Neural crest cell (in vitro differentiated cells): ENCODE measurements around the gene MCUB. TPM values are rescaled to one million over a fixed set of nuclear protein-coding genes. Genes with fewer than 3 reads are reported as not detected.
"Not testable (repeated sequence)": the region's sequence is repeated elsewhere in the genome, so short reads cannot be mapped to it uniquely, and the experiment has no call there.

Experiments
- DNase-seq: peaks from one replicate; pipeline ENCODE4 v3.0.0; 2021; ENCODE audit warnings: low read depth, mixed read lengths, low spot score
- H3K27ac Mint-ChIP-seq: one replicate; pipeline ENCODE4 v1.8.0; 2021; ENCODE audit warnings: mild to moderate bottlenecking, mixed read lengths; ENCODE audit not compliant: unreplicated experiment
- H3K27me3 Mint-ChIP-seq: 2 replicates; pipeline ENCODE4 v1.8.0; 2021; ENCODE audit warnings: low read depth, mild to moderate bottlenecking, mixed read lengths
- H3K36me3 Mint-ChIP-seq: 2 replicates; pipeline ENCODE4 v1.8.0; 2021; ENCODE audit warnings: low read depth, mild to moderate bottlenecking, mixed read lengths
- H3K4me1 Mint-ChIP-seq: 2 replicates; pipeline ENCODE4 v1.8.0; 2021; ENCODE audit warnings: mixed read lengths
- H3K4me3 Mint-ChIP-seq: one replicate; pipeline ENCODE4 v1.8.0; 2021; ENCODE audit warnings: mild to moderate bottlenecking, mixed read lengths
- H3K9me3 Mint-ChIP-seq: 2 replicates; pipeline ENCODE4 v1.8.0; 2021; ENCODE audit warnings: mixed read lengths
- CTCF ChIP-seq: fragments of 200-600 bp; sonication (generic); conservative IDR thresholded peaks from 2 replicates; pipeline ENCODE4 v1.5.0; 2021; ENCODE audit warnings: antibody characterized with exemption, mild to moderate bottlenecking
- total RNA-seq: library from RNA; stranded (reverse); gene quantifications from 2 replicates; pipeline ENCODE4 v1.2.1, GENCODE V29; 2021

MCUB gene
- total RNA-seq, 1 donor from 2014 or later: 15.9 TPM

GRCh38 chr4:109574443-109574850 is 14.4 kb downstream of the MCUB start:
- DNase-seq: no peak
- no peak overlapping the region for H3K27ac Mint-ChIP-seq
- H3K9me3 Mint-ChIP-seq: peaks cover 3% of the 10 kb centered on the region
- TF ChIP-seq CTCF: no peak
- no peak overlapping the region for H3K4me3 Mint-ChIP-seq
- H3K4me1 Mint-ChIP-seq: peaks cover 10% of the 10 kb centered on the region
- peaks cover 12% of the 10 kb centered on the region for H3K36me3 Mint-ChIP-seq
- H3K27me3 Mint-ChIP-seq: no peaks in the 10 kb centered on the region

GRCh38 chr4:109574931-109575804 is 15.1 kb downstream of the MCUB start:
- H3K4me3 Mint-ChIP-seq: no peak overlapping the region
- DNase-seq: no peak
- peaks cover 13% of the 10 kb centered on the region for H3K36me3 Mint-ChIP-seq
- H3K27ac Mint-ChIP-seq: no peak overlapping the region
- no peaks in the 10 kb centered on the region for H3K27me3 Mint-ChIP-seq
- H3K9me3 Mint-ChIP-seq: peaks cover 3% of the 10 kb centered on the region
- no peak for TF ChIP-seq CTCF
- peaks cover 10% of the 10 kb centered on the region for H3K4me1 Mint-ChIP-seq

GRCh38 chr4:109576462-109576861 is 16.4 kb downstream of the MCUB start:
- TF ChIP-seq CTCF: no peak
- Mint-ChIP-seq H3K27ac (no peak overlapping the region), H3K27me3 (no peaks in the 10 kb centered on the region), H3K4me1 (peaks cover 10% of the 10 kb centered on the region), H3K9me3 (no peaks in the 10 kb centered on the region), H3K4me3 (no peak overlapping the region), H3K36me3 (peaks cover 9% of the 10 kb centered on the region)
- no peak for DNase-seq

- no peak overlapping the region for H3K27ac Mint-ChIP-seq
- no peak overlapping the region for H3K4me3 Mint-ChIP-seq
- TF ChIP-seq CTCF: no peak
- H3K27me3 Mint-ChIP-seq: no peaks in the 10 kb centered on the region
- H3K9me3 Mint-ChIP-seq: peaks cover 6% of the 10 kb centered on the region
- peaks cover 6% of the 10 kb centered on the region for H3K4me1 Mint-ChIP-seq
- DNase-seq: no peak
- H3K36me3 Mint-ChIP-seq: peaks cover 14% of the 10 kb centered on the region
These were observed 18.8 kb downstream of the MCUB start for GRCh38 chr4:109578846-109579245.

GRCh38 chr4:109579997-109580396 is 20.0 kb downstream of the MCUB start:
- peaks cover 19% of the 10 kb centered on the region for H3K36me3 Mint-ChIP-seq
- DNase-seq, H3K27ac Mint-ChIP-seq, H3K4me3 Mint-ChIP-seq, H3K27me3 Mint-ChIP-seq, H3K9me3 Mint-ChIP-seq, H3K4me1 Mint-ChIP-seq: not testable (repeated sequence)

- TF ChIP-seq CTCF: no peak
These were observed 28.1 kb downstream of the MCUB start for GRCh38 chr4:109588176-109588575.

More at GRCh38 chr4:109588176-109588575, 28.1 kb downstream of the MCUB start:
- Mint-ChIP-seq H3K9me3 (no peaks in the 10 kb centered on the region), H3K4me3 (no peak overlapping the region), H3K27ac (no peak overlapping the region), H3K36me3 (peaks cover 14% of the 10 kb centered on the region), H3K4me1 (peaks cover 4% of the 10 kb centered on the region), H3K27me3 (no peaks in the 10 kb centered on the region)
- no peak for DNase-seq
